ENCODE results near the gene SPINT1.

SPINT1 gene

GRCh38 chr15:40894681-40895448, 51.0 kb downstream of the SPINT1 start:
- DNase-seq: peak; percentile 85

- no peak for DNase-seq
These were observed 55.8 kb downstream of the SPINT1 start for GRCh38 chr15:40899536-40900207.

GRCh38 chr15:40900256-40901052, 56.6 kb downstream of the SPINT1 start:
- no peak for DNase-seq

- DNase-seq: no peak
These were observed 57.2 kb downstream of the SPINT1 start for GRCh38 chr15:40901053-40901443.

- peak; percentile 49 for DNase-seq
These were observed 59.0 kb downstream of the SPINT1 start for GRCh38 chr15:40902605-40903561.

GRCh38 chr15:40904552-40905201, 60.8 kb downstream of the SPINT1 start:
- DNase-seq: no peak

GRCh38 chr15:40906091-40906990, 62.5 kb downstream of the SPINT1 start:
- peak; percentile 89 for DNase-seq

GRCh38 chr15:40906991-40907802, 63.3 kb downstream of the SPINT1 start:
- no peak for DNase-seq

Measured in OCI-M1 (cell line).